Measurements from ENCODE around the gene CEMIP. TPM values are rescaled to one million over a fixed set of nuclear protein-coding genes. Genes with fewer than 3 reads are reported as not detected.

The CEMIP gene
- polyA plus RNA-seq, 3 donors from 2014 or later = 0.08 TPM; not detected in 2

- no peak overlapping the region for H3K4me3 Mint-ChIP-seq
- peaks cover 0 to 6% (median 0%) of the 10 kb centered on the region in 3 donors for H3K27me3 Mint-ChIP-seq (ENCODE audit: low read depth in 3 of 3)
- DNase-seq = no peak
- H3K36me3 Mint-ChIP-seq = peaks cover 10 to 17% (median 14%) of the 10 kb centered on the region in 3 donors
- peaks cover 8 to 13% of the 10 kb centered on the region in 2 donors for H3K4me1 Mint-ChIP-seq
- no peaks in the 10 kb centered on the region for H3K9me3 Mint-ChIP-seq
- no peak overlapping the region for H3K27ac Mint-ChIP-seq
Measured at GRCh38 chr15:80932513-80932815, 153.3 kb downstream of the CEMIP start.

GRCh38 chr15:80932989-80933388 is 153.8 kb downstream of the CEMIP start:
- H3K9me3 Mint-ChIP-seq = no peaks in the 10 kb centered on the region
- DNase-seq = no peak
- H3K27me3 Mint-ChIP-seq (ENCODE audit: low read depth in 3 of 3) = peaks cover 0 to 3% (median 0%) of the 10 kb centered on the region in 3 donors
- peaks cover 8 to 13% of the 10 kb centered on the region in 2 donors for H3K4me1 Mint-ChIP-seq
- H3K4me3 Mint-ChIP-seq = no peak overlapping the region
- H3K36me3 Mint-ChIP-seq = peaks cover 10 to 20% (median 14%) of the 10 kb centered on the region in 3 donors
- no peak overlapping the region for H3K27ac Mint-ChIP-seq

GRCh38 chr15:80934761-80935221 is 155.6 kb downstream of the CEMIP start:
- peaks cover under 1 to 14% (median 7%) of the 10 kb centered on the region in 3 donors for H3K36me3 Mint-ChIP-seq
- H3K4me1 Mint-ChIP-seq = peaks cover 8 to 13% of the 10 kb centered on the region in 2 donors
- peak overlapping the region in 1 of 5 donors; percentile 51 for H3K4me3 Mint-ChIP-seq
- H3K27me3 Mint-ChIP-seq (ENCODE audit: low read depth in 3 of 3) = no peaks in the 10 kb centered on the region
- H3K9me3 Mint-ChIP-seq = no peaks in the 10 kb centered on the region
- DNase-seq = no peak
- peak overlapping the region in 4 of 6 donors; percentile 4 to 22 (median 22) for H3K27ac Mint-ChIP-seq

GRCh38 chr15:80936288-80937078 is 157.3 kb downstream of the CEMIP start:
- Mint-ChIP-seq H3K27me3 (ENCODE audit: low read depth in 3 of 3) (no peaks in the 10 kb centered on the region), H3K27ac (no peak overlapping the region), H3K4me1 (peaks cover 8 to 13% of the 10 kb centered on the region in 2 donors), H3K9me3 (no peaks in the 10 kb centered on the region), H3K4me3 (no peak overlapping the region), H3K36me3 (peaks cover 0 to 21% (median 0%) of the 10 kb centered on the region in 3 donors)
- DNase-seq = no peak

DNA sequence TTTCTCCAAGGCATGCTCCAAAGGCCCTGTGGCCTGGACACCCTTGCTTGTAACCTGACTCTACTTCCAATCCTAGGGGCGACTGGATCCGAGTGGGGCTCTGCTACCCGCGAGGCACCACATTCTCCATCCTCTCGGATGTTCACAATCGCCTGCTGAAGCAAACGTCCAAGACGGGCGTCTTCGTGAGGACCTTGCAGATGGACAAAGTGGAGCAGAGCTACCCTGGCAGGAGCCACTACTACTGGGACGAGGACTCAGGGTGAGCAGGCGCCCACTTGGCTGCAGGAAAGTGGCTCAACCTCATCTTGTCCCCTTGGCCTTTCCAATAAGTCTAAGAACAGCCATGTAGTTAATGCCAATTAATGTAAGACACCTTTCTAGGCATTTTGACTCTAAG is 158.5 kb downstream of the CEMIP start:
- no peak for DNase-seq
- Mint-ChIP-seq H3K9me3 (no peaks in the 10 kb centered on the region), H3K27ac (peak overlapping the region in 1 of 6 donors; percentile 14), H3K27me3 (ENCODE audit: low read depth in 3 of 3) (no peaks in the 10 kb centered on the region), H3K4me3 (no peak overlapping the region), H3K4me1 (peaks cover 8 to 13% of the 10 kb centered on the region in 2 donors), H3K36me3 (peaks cover 0 to 30% (median 0%) of the 10 kb centered on the region in 3 donors)

DNA sequence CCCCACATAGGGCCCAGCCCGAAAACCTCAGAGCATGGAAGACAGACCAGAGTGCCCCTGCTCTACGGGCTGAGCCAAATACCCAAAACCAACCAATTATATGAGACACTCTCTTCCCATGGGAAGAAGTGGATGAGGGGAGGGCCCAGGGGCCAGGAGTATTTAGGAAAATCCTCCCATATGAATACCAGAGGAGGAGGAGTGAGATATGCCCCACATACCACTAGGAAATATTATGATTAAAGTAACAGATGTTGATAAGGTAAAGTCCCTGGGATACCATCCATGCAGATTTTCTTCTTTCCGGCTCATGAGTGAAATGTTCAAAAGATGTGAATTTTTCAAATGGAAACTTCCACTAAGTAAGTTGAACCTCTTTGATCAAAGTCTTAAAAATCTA is 160.0 kb downstream of the CEMIP start:
- DNase-seq = no peak
- Mint-ChIP-seq H3K36me3 (peaks cover 1 to 37% (median 6%) of the 10 kb centered on the region in 3 donors), H3K9me3 (no peaks in the 10 kb centered on the region)

DNA sequence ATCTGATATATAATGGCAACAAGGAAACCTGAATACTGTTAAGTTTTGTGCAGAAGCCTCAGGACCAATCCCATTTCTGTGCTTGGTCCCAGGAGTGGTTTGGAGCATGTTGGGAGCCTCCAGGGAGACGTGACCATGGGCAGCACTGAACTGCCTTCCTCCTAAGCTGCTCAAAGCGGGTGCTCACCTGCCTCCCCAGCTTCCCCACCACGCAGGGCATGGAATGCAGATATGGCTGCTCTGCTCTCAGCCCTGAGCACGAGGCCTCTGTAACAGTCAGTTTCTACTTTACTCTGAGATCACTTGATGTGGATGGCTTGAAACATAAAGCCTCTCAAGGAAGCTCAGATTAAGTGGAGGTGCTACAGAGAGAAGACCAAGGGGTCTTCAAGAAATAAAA is 161.2 kb downstream of the CEMIP start:
- Mint-ChIP-seq H3K27me3 (ENCODE audit: low read depth in 3 of 3) (peaks cover 0 to 2% (median 0%) of the 10 kb centered on the region in 3 donors), H3K27ac (no peak overlapping the region), H3K4me3 (no peak overlapping the region)

More for the DNA sequence above, 160.0 kb downstream of the CEMIP start:
- Mint-ChIP-seq H3K27ac (no peak overlapping the region), H3K4me3 (no peak overlapping the region), H3K27me3 (ENCODE audit: low read depth in 3 of 3) (peaks cover 0 to 2% (median 0%) of the 10 kb centered on the region in 3 donors), H3K4me1 (peaks cover 8 to 12% of the 10 kb centered on the region in 2 donors)

DNA sequence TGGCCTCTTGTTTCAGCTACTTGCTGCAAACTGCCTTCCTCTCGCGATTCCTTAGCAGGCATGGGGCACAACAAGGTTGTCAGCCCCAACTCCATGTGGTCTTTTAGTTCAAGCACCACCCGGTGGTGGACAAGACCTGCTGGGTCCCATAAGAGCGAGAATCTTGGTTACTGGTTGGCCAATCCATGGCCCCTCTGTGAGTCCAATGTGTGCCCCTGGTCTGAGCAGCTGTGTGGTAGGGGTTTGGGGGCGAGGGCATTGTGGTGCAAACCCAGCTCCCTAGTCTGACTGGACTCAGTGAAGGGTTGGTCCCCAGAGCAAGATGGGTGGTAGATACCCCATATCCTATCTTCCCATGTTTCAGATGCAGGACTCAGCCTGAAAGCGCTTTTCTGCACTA is 161.7 kb downstream of the CEMIP start:
- no peak for DNase-seq
- H3K27me3 Mint-ChIP-seq (ENCODE audit: low read depth in 3 of 3) = peaks cover 0 to 2% (median 0%) of the 10 kb centered on the region in 3 donors
- H3K36me3 Mint-ChIP-seq = peaks cover 6 to 45% (median 7%) of the 10 kb centered on the region in 3 donors
- H3K4me3 Mint-ChIP-seq = no peak overlapping the region
- peak overlapping the region in 1 of 6 donors; percentile 62 for H3K27ac Mint-ChIP-seq
- H3K9me3 Mint-ChIP-seq = no peaks in the 10 kb centered on the region
- no peaks in the 10 kb centered on the region for H3K4me1 Mint-ChIP-seq

More for the DNA sequence above, 161.2 kb downstream of the CEMIP start:
- H3K4me1 Mint-ChIP-seq = peaks cover 0 to 1% of the 10 kb centered on the region in 2 donors
- no peaks in the 10 kb centered on the region for H3K9me3 Mint-ChIP-seq
- DNase-seq = no peak
- H3K36me3 Mint-ChIP-seq = peaks cover 5 to 41% (median 6%) of the 10 kb centered on the region in 3 donors

GRCh38 chr15:80942266-80942665 is 163.1 kb downstream of the CEMIP start:
- Mint-ChIP-seq H3K36me3 (peaks cover 9 to 45% (median 18%) of the 10 kb centered on the region in 3 donors), H3K27me3 (ENCODE audit: low read depth in 3 of 3) (peaks cover 0 to 2% (median 2%) of the 10 kb centered on the region in 3 donors), H3K9me3 (no peaks in the 10 kb centered on the region), H3K27ac (no peak overlapping the region), H3K4me3 (no peak overlapping the region), H3K4me1 (no peaks in the 10 kb centered on the region)
- DNase-seq = no peak

GRCh38 chr15:80942746-80943565 is 163.8 kb downstream of the CEMIP start:
- peaks cover 13 to 48% (median 19%) of the 10 kb centered on the region in 3 donors for H3K36me3 Mint-ChIP-seq
- H3K9me3 Mint-ChIP-seq = no peaks in the 10 kb centered on the region
- H3K4me3 Mint-ChIP-seq = no peak overlapping the region

GRCh38 chr15:80944818-80945217 is 165.6 kb downstream of the CEMIP start:
- Mint-ChIP-seq H3K36me3 (peaks cover 17 to 63% (median 28%) of the 10 kb centered on the region in 3 donors), H3K27me3 (ENCODE audit: low read depth in 3 of 3) (peaks cover 0 to 3% (median 2%) of the 10 kb centered on the region in 3 donors), H3K27ac (no peak overlapping the region), H3K4me3 (no peak overlapping the region), H3K4me1 (no peaks in the 10 kb centered on the region), H3K9me3 (no peaks in the 10 kb centered on the region)
- no peak for DNase-seq

More at GRCh38 chr15:80942746-80943565, 163.8 kb downstream of the CEMIP start:
- H3K27me3 Mint-ChIP-seq (ENCODE audit: low read depth in 3 of 3) = peaks cover 0 to 2% (median 2%) of the 10 kb centered on the region in 3 donors
- H3K4me1 Mint-ChIP-seq = no peaks in the 10 kb centered on the region
- peak overlapping the region in 1 of 6 donors; percentile 45 for H3K27ac Mint-ChIP-seq
- DNase-seq = no peak

DNA sequence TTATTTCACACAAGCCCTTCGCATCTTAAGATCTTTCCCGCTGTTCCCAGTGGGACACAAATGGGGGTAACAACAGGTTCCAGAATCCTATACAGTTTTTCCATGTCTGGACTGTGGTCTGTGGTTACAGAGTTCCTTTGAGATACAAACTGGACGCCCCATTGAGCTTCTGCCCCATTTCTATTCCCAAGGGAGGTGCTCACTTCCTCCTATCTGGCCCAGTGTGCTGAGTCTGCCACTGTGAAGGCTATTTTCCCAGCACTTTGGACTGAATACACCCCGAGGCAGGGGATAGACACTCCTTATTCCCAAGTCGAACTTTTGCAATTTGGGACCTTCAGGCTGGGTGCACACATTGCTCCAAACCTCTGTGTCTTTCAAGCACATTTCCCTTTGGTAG is 166.4 kb downstream of the CEMIP start:
- H3K36me3 Mint-ChIP-seq = peaks cover 17 to 67% (median 30%) of the 10 kb centered on the region in 3 donors
- H3K4me1 Mint-ChIP-seq = no peaks in the 10 kb centered on the region
- H3K4me3 Mint-ChIP-seq = no peak overlapping the region
- no peak overlapping the region for H3K27ac Mint-ChIP-seq
- H3K9me3 Mint-ChIP-seq = no peaks in the 10 kb centered on the region
- no peak for DNase-seq
- peaks cover 0 to 3% (median 2%) of the 10 kb centered on the region in 3 donors for H3K27me3 Mint-ChIP-seq (ENCODE audit: low read depth in 3 of 3)

GRCh38 chr15:80946576-80946975 is 167.4 kb downstream of the CEMIP start:
- H3K27ac Mint-ChIP-seq = no peak overlapping the region
- H3K9me3 Mint-ChIP-seq = no peaks in the 10 kb centered on the region
- no peak overlapping the region for H3K4me3 Mint-ChIP-seq
- no peaks in the 10 kb centered on the region for H3K4me1 Mint-ChIP-seq
- peaks cover 23 to 68% (median 37%) of the 10 kb centered on the region in 3 donors for H3K36me3 Mint-ChIP-seq
- DNase-seq = no peak
- H3K27me3 Mint-ChIP-seq (ENCODE audit: low read depth in 3 of 3) = peaks cover 0 to 3% (median 2%) of the 10 kb centered on the region in 3 donors

All from immature natural killer cell (primary cell).